Measurements from ENCODE around the gene LEAP2.

DNA sequence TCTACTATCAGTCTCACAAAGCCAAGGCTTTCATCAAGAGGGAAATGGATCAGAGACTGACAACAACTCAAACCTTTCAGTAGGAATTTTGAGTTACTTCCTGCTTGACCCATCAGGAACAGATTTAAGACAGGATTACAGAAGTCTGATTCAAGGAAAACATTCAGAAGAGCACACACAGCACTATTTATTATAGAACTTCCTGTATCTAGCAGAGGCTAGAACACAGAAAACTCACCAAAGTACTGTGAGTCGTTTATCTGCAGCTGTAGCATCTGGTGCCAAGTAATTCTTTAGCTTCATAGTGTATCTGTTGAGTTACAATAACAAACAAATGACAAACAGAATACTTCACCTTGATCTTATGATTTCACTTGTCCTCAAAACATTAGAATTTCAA lies 13.8 kb downstream of the LEAP2 start:
- no peak for TF ChIP-seq POLR2AphosphoS5 (IDR thresholded peaks at IDR 0.05)
- TF ChIP-seq, protein P1, sequence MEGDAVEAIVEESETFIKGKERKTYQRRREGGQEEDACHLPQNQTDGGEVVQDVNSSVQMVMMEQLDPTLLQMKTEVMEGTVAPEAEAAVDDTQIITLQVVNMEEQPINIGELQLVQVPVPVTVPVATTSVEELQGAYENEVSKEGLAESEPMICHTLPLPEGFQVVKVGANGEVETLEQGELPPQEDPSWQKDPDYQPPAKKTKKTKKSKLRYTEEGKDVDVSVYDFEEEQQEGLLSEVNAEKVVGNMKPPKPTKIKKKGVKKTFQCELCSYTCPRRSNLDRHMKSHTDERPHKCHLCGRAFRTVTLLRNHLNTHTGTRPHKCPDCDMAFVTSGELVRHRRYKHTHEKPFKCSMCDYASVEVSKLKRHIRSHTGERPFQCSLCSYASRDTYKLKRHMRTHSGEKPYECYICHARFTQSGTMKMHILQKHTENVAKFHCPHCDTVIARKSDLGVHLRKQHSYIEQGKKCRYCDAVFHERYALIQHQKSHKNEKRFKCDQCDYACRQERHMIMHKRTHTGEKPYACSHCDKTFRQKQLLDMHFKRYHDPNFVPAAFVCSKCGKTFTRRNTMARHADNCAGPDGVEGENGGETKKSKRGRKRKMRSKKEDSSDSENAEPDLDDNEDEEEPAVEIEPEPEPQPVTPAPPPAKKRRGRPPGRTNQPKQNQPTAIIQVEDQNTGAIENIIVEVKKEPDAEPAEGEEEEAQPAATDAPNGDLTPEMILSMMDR (IDR thresholded peaks at IDR 0.05 in 8 of 11, conservative IDR thresholded peaks at IDR 0.05 in 3 of 11) = no peak
